Measurements from ENCODE around the gene STYXL2. TPM values are rescaled to one million over a fixed set of nuclear protein-coding genes. Genes with fewer than 3 reads are reported as not detected.

The STYXL2 gene
- total RNA-seq, 1 donor from 2014 or later, result not detected

DNA sequence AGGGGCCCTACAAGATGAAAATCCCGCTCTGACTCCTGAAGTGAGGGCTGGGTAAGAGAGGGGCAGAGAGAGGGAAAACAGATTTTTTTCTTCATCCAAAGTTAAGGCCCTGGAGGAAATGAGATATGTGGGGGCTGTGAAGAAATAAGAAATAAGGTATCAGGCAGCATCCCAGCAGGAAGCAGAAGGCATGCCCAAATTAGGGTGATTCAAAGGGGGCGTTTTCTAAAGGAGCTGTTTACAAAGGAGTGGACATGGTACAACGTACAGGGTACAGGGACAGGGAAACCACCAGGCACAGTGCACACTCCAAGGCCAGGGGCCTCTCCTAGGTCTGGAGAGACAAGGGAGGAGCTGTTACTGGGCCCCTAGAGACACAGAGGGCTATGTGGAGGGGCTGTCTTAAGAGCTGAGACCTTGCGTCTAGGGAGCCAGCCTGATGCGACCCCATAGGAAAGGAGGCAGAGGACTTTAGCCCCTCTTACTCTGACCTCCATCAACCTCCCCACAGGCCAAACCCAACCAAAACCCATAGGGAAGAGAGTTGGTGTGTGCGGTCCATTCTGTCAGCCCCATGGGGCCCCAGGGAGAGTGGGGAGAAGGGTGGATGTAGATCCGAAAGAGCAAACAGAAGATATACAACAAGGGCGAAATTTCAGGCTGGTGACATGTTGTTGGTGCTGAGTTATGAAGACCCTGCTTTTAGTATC lies 38.6 kb downstream of the STYXL2 start:
- DNase-seq (ENCODE audit: low spot score, unreplicated experiment), result no peak
- TF ChIP-seq, protein P1, sequence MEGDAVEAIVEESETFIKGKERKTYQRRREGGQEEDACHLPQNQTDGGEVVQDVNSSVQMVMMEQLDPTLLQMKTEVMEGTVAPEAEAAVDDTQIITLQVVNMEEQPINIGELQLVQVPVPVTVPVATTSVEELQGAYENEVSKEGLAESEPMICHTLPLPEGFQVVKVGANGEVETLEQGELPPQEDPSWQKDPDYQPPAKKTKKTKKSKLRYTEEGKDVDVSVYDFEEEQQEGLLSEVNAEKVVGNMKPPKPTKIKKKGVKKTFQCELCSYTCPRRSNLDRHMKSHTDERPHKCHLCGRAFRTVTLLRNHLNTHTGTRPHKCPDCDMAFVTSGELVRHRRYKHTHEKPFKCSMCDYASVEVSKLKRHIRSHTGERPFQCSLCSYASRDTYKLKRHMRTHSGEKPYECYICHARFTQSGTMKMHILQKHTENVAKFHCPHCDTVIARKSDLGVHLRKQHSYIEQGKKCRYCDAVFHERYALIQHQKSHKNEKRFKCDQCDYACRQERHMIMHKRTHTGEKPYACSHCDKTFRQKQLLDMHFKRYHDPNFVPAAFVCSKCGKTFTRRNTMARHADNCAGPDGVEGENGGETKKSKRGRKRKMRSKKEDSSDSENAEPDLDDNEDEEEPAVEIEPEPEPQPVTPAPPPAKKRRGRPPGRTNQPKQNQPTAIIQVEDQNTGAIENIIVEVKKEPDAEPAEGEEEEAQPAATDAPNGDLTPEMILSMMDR (IDR thresholded peaks at IDR 0.05; ENCODE audit: unreplicated experiment), result no peak
- H3K27ac Mint-ChIP-seq, result peak overlapping the region; percentile 78
- H3K4me3 Mint-ChIP-seq (ENCODE audit: low read depth), result no peak overlapping the region
- no peaks in the 10 kb centered on the region for H3K9me3 Mint-ChIP-seq (ENCODE audit: low read depth)
- H3K4me1 Mint-ChIP-seq (ENCODE audit: low read depth), result peaks cover 3% of the 10 kb centered on the region
- H3K36me3 Mint-ChIP-seq (ENCODE audit: insufficient read depth), result no peaks in the 10 kb centered on the region
- H3K27me3 Mint-ChIP-seq, result peaks cover 50% of the 10 kb centered on the region

DNA sequence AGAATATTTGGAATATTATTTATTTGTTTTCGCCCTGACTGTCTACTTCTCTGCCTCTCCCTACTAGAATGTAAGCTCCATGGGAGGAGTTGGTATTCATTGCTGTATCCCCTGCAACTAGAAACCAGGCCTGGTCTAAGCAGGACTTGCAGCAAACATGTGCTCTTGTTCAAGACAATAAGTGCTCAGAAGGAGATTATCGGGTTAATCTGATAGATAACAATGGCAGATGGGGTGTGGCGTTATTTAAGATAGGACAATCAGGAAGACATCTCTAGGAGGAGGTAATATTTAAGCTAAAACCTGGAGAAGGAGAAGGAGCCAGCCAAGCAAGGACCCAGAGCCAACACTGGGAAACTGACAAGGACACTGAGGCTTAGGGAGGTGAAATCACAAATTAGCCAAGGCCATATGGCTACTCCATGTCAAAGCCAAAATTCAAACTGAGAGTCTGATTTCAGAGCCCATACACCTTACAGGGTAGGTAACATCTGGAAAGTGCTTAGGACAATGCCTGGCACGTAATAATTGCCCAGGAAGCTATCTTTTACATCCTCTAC lies 41.5 kb downstream of the STYXL2 start:
- H3K27me3 Mint-ChIP-seq, result peaks cover 31% of the 10 kb centered on the region
- H3K27ac Mint-ChIP-seq, result no peak overlapping the region
- H3K9me3 Mint-ChIP-seq (ENCODE audit: low read depth), result no peaks in the 10 kb centered on the region
- H3K4me3 Mint-ChIP-seq (ENCODE audit: low read depth), result no peak overlapping the region
- H3K36me3 Mint-ChIP-seq (ENCODE audit: insufficient read depth), result no peaks in the 10 kb centered on the region
- TF ChIP-seq, protein P1 (IDR thresholded peaks at IDR 0.05; ENCODE audit: unreplicated experiment), result no peak
- no peak for DNase-seq (ENCODE audit: low spot score, unreplicated experiment)
- no peaks in the 10 kb centered on the region for H3K4me1 Mint-ChIP-seq (ENCODE audit: low read depth)

DNA sequence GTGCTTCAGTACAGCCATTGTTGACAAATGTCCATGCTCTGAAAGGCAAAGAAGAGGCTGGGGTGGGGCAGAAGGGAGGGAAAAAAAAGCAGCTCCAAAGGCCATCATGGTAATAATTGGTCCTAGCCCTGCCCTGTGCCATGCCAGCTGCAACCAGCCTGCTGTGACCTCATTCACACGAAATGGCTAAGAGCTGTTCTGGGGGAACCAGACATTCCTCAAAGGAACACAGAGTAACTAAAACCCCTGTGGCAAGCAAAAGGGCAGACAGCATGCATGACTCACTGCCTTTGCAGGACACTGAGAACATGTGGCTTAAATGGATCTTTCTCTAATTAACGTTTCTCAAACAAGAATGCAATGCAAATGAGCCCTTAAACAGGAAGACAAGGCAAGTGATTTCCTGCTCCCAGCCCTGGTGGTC lies 42.3 kb downstream of the STYXL2 start:
- Mint-ChIP-seq H3K4me3 (ENCODE audit: low read depth) (no peak overlapping the region), H3K9me3 (ENCODE audit: low read depth) (no peaks in the 10 kb centered on the region), H3K4me1 (ENCODE audit: low read depth) (no peaks in the 10 kb centered on the region), H3K36me3 (ENCODE audit: insufficient read depth) (no peaks in the 10 kb centered on the region), H3K27me3 (peaks cover 29% of the 10 kb centered on the region), H3K27ac (no peak overlapping the region)
- DNase-seq (ENCODE audit: low spot score, unreplicated experiment), result no peak
- TF ChIP-seq, protein P1 (IDR thresholded peaks at IDR 0.05; ENCODE audit: unreplicated experiment), result no peak

DNA sequence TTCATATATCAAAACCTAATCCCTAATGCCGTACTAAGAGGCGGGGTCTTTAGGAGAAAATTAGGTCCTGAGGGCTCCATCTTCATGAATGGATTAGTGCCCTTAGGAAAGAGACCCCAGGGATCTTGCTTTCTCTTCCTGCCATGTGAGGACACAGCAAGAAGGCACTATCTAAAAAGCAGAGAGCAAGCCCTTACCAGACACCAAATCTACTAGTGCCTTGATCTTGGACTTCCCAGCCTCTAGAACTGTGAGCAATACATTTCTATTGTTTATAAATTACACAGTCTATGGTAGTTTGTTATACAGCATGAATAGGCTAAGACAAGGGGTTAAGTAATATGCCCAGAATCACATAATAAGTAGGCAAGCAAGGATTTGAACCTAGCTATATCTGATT lies 42.9 kb downstream of the STYXL2 start:
- no peak for DNase-seq (ENCODE audit: low spot score, unreplicated experiment)
- H3K4me3 Mint-ChIP-seq (ENCODE audit: low read depth), result no peak overlapping the region
- H3K27ac Mint-ChIP-seq, result no peak overlapping the region
- no peaks in the 10 kb centered on the region for H3K36me3 Mint-ChIP-seq (ENCODE audit: insufficient read depth)
- no peaks in the 10 kb centered on the region for H3K4me1 Mint-ChIP-seq (ENCODE audit: low read depth)
- peaks cover 24% of the 10 kb centered on the region for H3K27me3 Mint-ChIP-seq
- no peaks in the 10 kb centered on the region for H3K9me3 Mint-ChIP-seq (ENCODE audit: low read depth)
- TF ChIP-seq, protein P1 (IDR thresholded peaks at IDR 0.05; ENCODE audit: unreplicated experiment), result no peak

DNA sequence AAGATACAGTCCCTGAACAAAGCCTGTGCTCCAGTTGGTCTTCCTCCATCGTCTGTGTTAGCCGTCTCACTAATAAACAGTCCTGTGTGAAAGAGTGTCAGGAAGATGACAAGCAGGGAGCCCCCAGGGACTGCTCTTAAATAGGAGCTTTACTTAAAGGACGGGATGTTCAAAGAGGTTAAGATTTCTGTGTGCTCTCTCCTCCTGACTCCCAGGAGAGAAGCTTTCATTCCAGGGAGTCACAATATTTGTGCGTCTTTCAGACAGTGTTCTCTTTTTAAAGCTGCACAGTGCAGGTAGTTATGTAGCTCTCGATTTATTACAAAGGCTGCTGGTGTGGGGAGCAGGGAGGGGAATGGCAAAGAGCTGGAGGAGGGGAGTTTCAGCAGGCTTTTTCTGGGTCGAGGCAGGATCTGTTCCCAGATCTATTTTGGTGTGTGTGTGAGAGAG lies 43.5 kb downstream of the STYXL2 start:
- Mint-ChIP-seq H3K4me1 (ENCODE audit: low read depth) (no peaks in the 10 kb centered on the region), H3K27me3 (peaks cover 21% of the 10 kb centered on the region), H3K9me3 (ENCODE audit: low read depth) (peaks cover 2% of the 10 kb centered on the region), H3K27ac (no peak overlapping the region), H3K4me3 (ENCODE audit: low read depth) (no peak overlapping the region), H3K36me3 (ENCODE audit: insufficient read depth) (peaks cover under 1% of the 10 kb centered on the region)
- TF ChIP-seq, protein P1 (IDR thresholded peaks at IDR 0.05; ENCODE audit: unreplicated experiment), result no peak
- no peak for DNase-seq (ENCODE audit: low spot score, unreplicated experiment)
